IMR-90 (cell line): ENCODE measurements around the gene ABCF3. TPM values are rescaled to one million over a fixed set of nuclear protein-coding genes. Genes with fewer than 3 reads are reported as not detected.

ENCODE experiments used
- ATAC-seq: fragments of 200-7000 bp; cut with Tn5 transposase; 2 replicates; pipeline ENCODE4 v1.9.1; 2020; ENCODE audit warnings: low read depth, mild to moderate bottlenecking, moderate library complexity
- BruUV-seq: library from RNA; stranded (reverse); fragments of 400-500 nt; replicated peaks from 2 replicates; lab custom pipeline; 2021; lab: Mats Ljungman, UMichigan
- CTCF ChIA-PET: fragments of 300-600 bp; formaldehyde crosslinking; extraction: SDS; loops from one replicate; lab custom pipeline; 2021; ENCODE audit warnings: antibody characterized with exemption; lab: Yijun Ruan, JAX
- POLR2A ChIA-PET: fragments of 300-600 bp; sonication (Branson Sonifier 250); formaldehyde crosslinking; loops from one replicate; lab custom pipeline; 2022; ENCODE audit warnings: antibody characterized with exemption; ENCODE audit not compliant: unreplicated experiment; lab: Charles Lee
- DNase-seq: peaks from one replicate; pipeline ENCODE4 v3.0.0; 2013
- H2AFZ ChIP-seq: replicated peaks from 2 replicates; pipeline ENCODE3; 2013; ENCODE audit warnings: low read length, mild to moderate bottlenecking; ENCODE audit not compliant: poor library complexity
- H2AK5ac ChIP-seq: 2 replicates; pipeline ENCODE4 v1.6.1; 2013; ENCODE audit warnings: low read depth, low read length, inconsistent platforms
- H2AK9ac ChIP-seq: replicated peaks from 2 replicates; pipeline ENCODE3; 2013; ENCODE audit warnings: mild to moderate bottlenecking, low read depth, low read length, moderate library complexity; ENCODE audit not compliant: poor library complexity
- H2BK120ac ChIP-seq: 2 replicates; pipeline ENCODE4 v1.6.1; 2013; ENCODE audit warnings: low read depth, low read length, inconsistent platforms
- H2BK15ac ChIP-seq: 3 replicates; pipeline ENCODE4 v1.6.1; 2013; ENCODE audit warnings: low read depth, low read length, inconsistent platforms
- H2BK20ac ChIP-seq: 2 replicates; pipeline ENCODE4 v1.6.1; 2013; ENCODE audit warnings: low read depth, mild to moderate bottlenecking, inconsistent platforms, low read length, moderate library complexity
- H2BK5ac ChIP-seq: 2 replicates; pipeline ENCODE4 v1.6.1; 2013; ENCODE audit warnings: mild to moderate bottlenecking, low read depth, low read length, inconsistent platforms; ENCODE audit not compliant: poor library complexity, severe bottlenecking
- H3K14ac ChIP-seq: replicated peaks from 2 replicates; pipeline ENCODE4 v1.6.1; 2013; ENCODE audit warnings: low read depth, low read length, inconsistent platforms
- H3K18ac ChIP-seq: 2 replicates; pipeline ENCODE4 v1.6.1; 2013; ENCODE audit warnings: low read depth, low read length, control low read depth
- H3K23ac ChIP-seq: 2 replicates; pipeline ENCODE4 v1.6.1; 2013; ENCODE audit warnings: low read depth, low read length, inconsistent platforms
- H3K27ac ChIP-seq: 2 replicates; pipeline ENCODE4 v1.5.1; 2013; ENCODE audit warnings: mild to moderate bottlenecking, control low read depth, low read length; ENCODE audit not compliant: insufficient read depth
- H3K27me3 ChIP-seq: 2 replicates; pipeline ENCODE4 v1.6.1; 2013; ENCODE audit warnings: low read length; ENCODE audit not compliant: control insufficient read depth, insufficient read depth
- H3K36me3 ChIP-seq: 2 replicates; pipeline ENCODE4 v1.6.1; 2013; ENCODE audit warnings: low read length, mixed read lengths; ENCODE audit not compliant: control insufficient read depth, insufficient read depth
- H3K4ac ChIP-seq: 2 replicates; pipeline ENCODE4 v1.6.1; 2013; ENCODE audit warnings: low read depth, low read length, inconsistent platforms
- H3K4me1 ChIP-seq: 2 replicates; pipeline ENCODE4 v1.6.1; 2013; ENCODE audit warnings: low read length, mixed read lengths; ENCODE audit not compliant: control insufficient read depth, insufficient read depth
- H3K4me2 ChIP-seq: 2 replicates; pipeline ENCODE4 v1.6.1; 2013; ENCODE audit warnings: low read depth, mild to moderate bottlenecking, control low read depth, low read length, moderate library complexity
- H3K4me3 ChIP-seq: 2 replicates; pipeline ENCODE4 v1.5.1; 2013; ENCODE audit warnings: low read depth, mild to moderate bottlenecking, control low read depth, low read length, moderate library complexity; ENCODE audit not compliant: insufficient read depth
- H3K56ac ChIP-seq: 2 replicates; pipeline ENCODE4 v1.6.1; 2013; ENCODE audit warnings: low read length, inconsistent platforms; ENCODE audit not compliant: insufficient read depth; ENCODE audit errors: extremely low read depth
- H3K79me1 ChIP-seq, 2 experiments: 2 replicates each; pipeline ENCODE4 v1.6.1; 2013; ENCODE audit warnings: low read length in 2 of 2, inconsistent platforms in 1 of 2, low read depth in 1 of 2
- H3K9ac ChIP-seq: 2 replicates; pipeline ENCODE4 v1.6.1; 2013; ENCODE audit warnings: low read depth, low read length, control low read depth
- H3K9me1 ChIP-seq: 2 replicates; pipeline ENCODE4 v1.6.1; 2013; ENCODE audit warnings: low read length, inconsistent platforms; ENCODE audit not compliant: insufficient read depth
- H3K9me3 ChIP-seq: 2 replicates; pipeline ENCODE4 v1.6.1; 2013; ENCODE audit warnings: low read length; ENCODE audit not compliant: control insufficient read depth, insufficient read depth
- H4K20me1 ChIP-seq: 2 replicates; pipeline ENCODE4 v1.6.1; 2013; ENCODE audit warnings: low read length, inconsistent platforms; ENCODE audit not compliant: insufficient read depth
- H4K5ac ChIP-seq: 2 replicates; pipeline ENCODE4 v1.6.1; 2013; ENCODE audit warnings: mild to moderate bottlenecking, low read depth, low read length, control low read depth
- H4K8ac ChIP-seq, 2 experiments: 2 replicates each; pipeline ENCODE4 v1.6.1; 2013; ENCODE audit warnings: low read depth in 2 of 2, low read length in 2 of 2, control low read depth in 1 of 2, inconsistent platforms in 1 of 2
- H4K91ac ChIP-seq: 2 replicates; pipeline ENCODE4 v1.6.1; 2013; ENCODE audit warnings: low read depth, low read length, inconsistent platforms; ENCODE audit not compliant: insufficient read depth
- CHD1 ChIP-seq: IDR thresholded peaks from 2 replicates; pipeline ENCODE4 v1.6.1; 2012; ENCODE audit warnings: low read depth, low read length, improper control_type of control experiment
- ELK1 ChIP-seq: fragments of 150-350 bp; IDR thresholded peaks from 2 replicates; pipeline ENCODE4 v1.6.1; 2016; ENCODE audit warnings: low read depth, mild to moderate bottlenecking, low read length, moderate library complexity, borderline replicate concordance
- MAZ ChIP-seq: IDR thresholded peaks from 2 replicates; pipeline ENCODE4 v1.6.1; 2012; ENCODE audit warnings: low read depth, mild to moderate bottlenecking, low read length, improper control_type of control experiment, moderate library complexity, borderline replicate concordance
- MXI1 ChIP-seq: IDR thresholded peaks from 2 replicates; pipeline ENCODE4 v1.6.1; 2012; ENCODE audit warnings: low read depth, mild to moderate bottlenecking, low read length, moderate library complexity, borderline replicate concordance
- NFE2L2 ChIP-seq: fragments of 150-350 bp; IDR thresholded peaks from 2 replicates; pipeline ENCODE4 v1.6.1; 2016; ENCODE audit warnings: low read depth, mild to moderate bottlenecking, low read length
- POLR2A ChIP-seq: IDR thresholded peaks from 2 replicates; pipeline ENCODE4 v1.6.1; 2012; ENCODE audit warnings: mild to moderate bottlenecking, low read depth, low read length
- RAD21 ChIP-seq: IDR thresholded peaks from 2 replicates; pipeline ENCODE4 v1.6.1; 2012; ENCODE audit warnings: low read length, improper control_type of control experiment
- RCOR1 ChIP-seq: IDR thresholded peaks from 2 replicates; pipeline ENCODE4 v1.6.1; 2012; ENCODE audit warnings: mild to moderate bottlenecking, low read length, improper control_type of control experiment; ENCODE audit not compliant: insufficient replicate concordance
- USF2 ChIP-seq: fragments of 150-350 bp; IDR thresholded peaks from 2 replicates; pipeline ENCODE4 v1.6.1; 2017; ENCODE audit warnings: mild to moderate bottlenecking, antibody characterized with exemption, low read length, low read depth
- WGBS, 2 experiments: methylation state at CpG; one replicate each; pipeline versions ENCODE4 v1.1.5 to v1.1.7; 2013; ENCODE audit warnings: missing lambda C conversion rate in 2 of 2; ENCODE audit not compliant: insufficient read length in 1 of 2; ENCODE audit errors: extremely low coverage in 2 of 2; 5-methylcytosine and 5-hydroxymethylcytosine counted together
- dilution Hi-C: fragments of 300-500 bp; cut with HindIII; formaldehyde crosslinking; loops from one replicate; pipeline ENCODE4 v1.14.3; 2018; ENCODE audit warnings: low sequenced_read_pairs; ENCODE audit not compliant: unreplicated experiment
- in situ Hi-C: fragments of 300-500 bp; cut with MboI; formaldehyde crosslinking; loops from 3 replicates; pipeline ENCODE4 v1.14.3; 2019; ENCODE audit warnings: low sequenced_read_pairs, inconsistent platforms, mixed read lengths
- intact Hi-C: fragments of 100-400 bp; cut with micrococcal nuclease; formaldehyde crosslinking; loops from 2 replicates; pipeline ENCODE4 v1.10.0; 2022
- polyA plus RNA-seq, 3 experiments: library from polyadenylated mRNA; depleted of rRNA; stranded (reverse); fragments of >200 nt; gene quantifications; 2 replicates each; pipeline ENCODE4 v1.2.3, GENCODE V29; 2012; ENCODE audit warnings: low replicate concordance in 1 of 3
- total RNA-seq: library from RNA; depleted of rRNA; stranded (reverse); fragments of >200 nt; gene quantifications from 2 replicates; pipeline ENCODE4 v1.2.3, GENCODE V29; 2012
- TF ChIP-seq, protein P1 (sequence below): conservative IDR thresholded peaks from 2 replicates; pipeline ENCODE4 v1.5.1; 2012; ENCODE audit warnings: mild to moderate bottlenecking, low read depth, low read length, improper control_type of control experiment

Gene ABCF3
- total and polyA plus RNA-seq, 2 of the 4 experiments (the other 2 are of a cell fraction), result 36.9 to 59.2 TPM

- H3K9me3 ChIP-seq, result no peaks in the 10 kb centered on the region
- TF ChIP-seq, protein P1, sequence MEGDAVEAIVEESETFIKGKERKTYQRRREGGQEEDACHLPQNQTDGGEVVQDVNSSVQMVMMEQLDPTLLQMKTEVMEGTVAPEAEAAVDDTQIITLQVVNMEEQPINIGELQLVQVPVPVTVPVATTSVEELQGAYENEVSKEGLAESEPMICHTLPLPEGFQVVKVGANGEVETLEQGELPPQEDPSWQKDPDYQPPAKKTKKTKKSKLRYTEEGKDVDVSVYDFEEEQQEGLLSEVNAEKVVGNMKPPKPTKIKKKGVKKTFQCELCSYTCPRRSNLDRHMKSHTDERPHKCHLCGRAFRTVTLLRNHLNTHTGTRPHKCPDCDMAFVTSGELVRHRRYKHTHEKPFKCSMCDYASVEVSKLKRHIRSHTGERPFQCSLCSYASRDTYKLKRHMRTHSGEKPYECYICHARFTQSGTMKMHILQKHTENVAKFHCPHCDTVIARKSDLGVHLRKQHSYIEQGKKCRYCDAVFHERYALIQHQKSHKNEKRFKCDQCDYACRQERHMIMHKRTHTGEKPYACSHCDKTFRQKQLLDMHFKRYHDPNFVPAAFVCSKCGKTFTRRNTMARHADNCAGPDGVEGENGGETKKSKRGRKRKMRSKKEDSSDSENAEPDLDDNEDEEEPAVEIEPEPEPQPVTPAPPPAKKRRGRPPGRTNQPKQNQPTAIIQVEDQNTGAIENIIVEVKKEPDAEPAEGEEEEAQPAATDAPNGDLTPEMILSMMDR, result no peak
- TF ChIP-seq POLR2A, result no peak
- TF ChIP-seq NFE2L2, result no peak
- no peak for TF ChIP-seq USF2
- no peak for TF ChIP-seq CHD1
- TF ChIP-seq RAD21, result no peak
- no peak for TF ChIP-seq ELK1
- no peak for TF ChIP-seq RCOR1
- no peak for TF ChIP-seq MAZ
- TF ChIP-seq MXI1, result no peak
- no peak overlapping the region for H3K23ac ChIP-seq
- ChIA-PET CTCF (no interaction called here), POLR2A (no interaction called here)
- BruUV-seq, result no TSS peak
- no peak overlapping the region for H4K8ac ChIP-seq
- H4K5ac ChIP-seq, result no peak overlapping the region
- dilution Hi-C loops (no loop called here), in situ Hi-C loops (no loop called here), intact Hi-C loops (no loop called here)
- H3K4ac ChIP-seq, result no peak overlapping the region
- DNase-seq, result no peak
- no peak overlapping the region for H3K9ac ChIP-seq
- H3K14ac ChIP-seq, result no peak overlapping the region
- no peak overlapping the region for H4K91ac ChIP-seq
- H2BK20ac ChIP-seq, result no peak overlapping the region
- H3K4me1 ChIP-seq, result no peaks in the 10 kb centered on the region
- 0 out of 2 replicates have a peak, but pooled peaks cover 3% of the 10 kb centered on the region for H3K9me1 ChIP-seq
- WGBS, 2 experiments, result 77% methylated on average over 3 of the region's 4 CpGs; no CpG with 5 or more reads in 1 of the 2 experiments
- no peak overlapping the region for H3K18ac ChIP-seq
- no peak overlapping the region for H2AFZ ChIP-seq
- peaks cover 41% of the 10 kb centered on the region for H3K27me3 ChIP-seq
- no peak overlapping the region for H3K4me3 ChIP-seq
- H2AK9ac ChIP-seq, result no peak overlapping the region
- H2BK5ac ChIP-seq, result no peak overlapping the region
- no peak overlapping the region for H3K4me2 ChIP-seq
- H2AK5ac ChIP-seq, result no peak overlapping the region
- ATAC-seq, result no peak
- no peak overlapping the region for H2BK15ac ChIP-seq
- H3K56ac ChIP-seq, result no peak overlapping the region
- H3K36me3 ChIP-seq, result no peaks in the 10 kb centered on the region
- peaks cover 2% of the 10 kb centered on the region; the same call in 1 of the 2 replicates for H4K20me1 ChIP-seq
- H3K27ac ChIP-seq, result no peak overlapping the region
- no peaks in the 10 kb centered on the region for H3K79me1 ChIP-seq
- no peak overlapping the region for H2BK120ac ChIP-seq
These were observed 49.5 kb downstream of the ABCF3 start for GRCh38 chr3:184235381-184236032.
